SK-N-SH treated with all-trans-retinoic acid at 6 μM for 48 hours (cell line): ENCODE results near the gene ITPR2.

Experiments
- ATAC-seq: fragments of 200-7000 bp; cut with Tn5 transposase; 3 replicates; pipeline ENCODE4 v1.9.1; 2020; ENCODE audit warnings: mild to moderate bottlenecking, moderate library complexity
- BACH2 ChIP-seq: fragments of 250-450 bp; sonication (Bioruptor Pico); IDR thresholded peaks from 2 replicates; pipeline ENCODE4 v1.9.0; 2021; ENCODE audit warnings: mild to moderate bottlenecking, borderline replicate concordance
- CSDC2 ChIP-seq: fragments of 250-450 bp; sonication (Bioruptor Pico); IDR thresholded peaks from 2 replicates; pipeline ENCODE4 v1.5.0; 2020; ENCODE audit warnings: mild to moderate bottlenecking, moderate library complexity
- ESRRG ChIP-seq: fragments of 250-450 bp; sonication (Bioruptor Pico); IDR thresholded peaks from 2 replicates; pipeline ENCODE4 v1.6.1; 2021; ENCODE audit warnings: mild to moderate bottlenecking
- GLIS3 ChIP-seq: fragments of 250-450 bp; sonication (Bioruptor Pico); IDR thresholded peaks from 2 replicates; pipeline ENCODE4 v1.5.0; 2020; ENCODE audit warnings: mild to moderate bottlenecking, moderate library complexity
- ISL1 ChIP-seq: fragments of 250-450 bp; sonication (Bioruptor Pico); IDR thresholded peaks from 2 replicates; pipeline ENCODE4 v2.1.2; 2022; ENCODE audit warnings: mild to moderate bottlenecking, moderate library complexity
- OSR1 ChIP-seq: fragments of 250-450 bp; sonication (Bioruptor Pico); IDR thresholded peaks from 2 replicates; pipeline ENCODE4 v1.8.0; 2022; ENCODE audit warnings: moderate library complexity, mild to moderate bottlenecking, inconsistent platforms
- PATZ1 ChIP-seq: fragments of 250-450 bp; sonication (Bioruptor Pico); IDR thresholded peaks from 2 replicates; pipeline ENCODE4 v1.8.0; 2020; ENCODE audit warnings: mild to moderate bottlenecking, moderate library complexity, borderline replicate concordance
- PPARA ChIP-seq: fragments of 250-450 bp; sonication (Bioruptor Pico); IDR thresholded peaks from 2 replicates; pipeline ENCODE4 v1.5.0; 2020; ENCODE audit warnings: mild to moderate bottlenecking, borderline replicate concordance
- RARB ChIP-seq: fragments of 250-450 bp; sonication (Bioruptor Pico); IDR thresholded peaks from 2 replicates; pipeline ENCODE4 v1.8.0; 2021; ENCODE audit warnings: mild to moderate bottlenecking, moderate library complexity
- SNAI2 ChIP-seq: fragments of 250-450 bp; sonication (Bioruptor Pico); IDR thresholded peaks from 2 replicates; pipeline ENCODE4 v1.5.0; 2020; ENCODE audit warnings: mild to moderate bottlenecking, moderate library complexity
- TCF4 ChIP-seq: fragments of 250-450 bp; sonication (Bioruptor Pico); IDR thresholded peaks from 2 replicates; pipeline ENCODE4 v1.8.0; 2021; ENCODE audit warnings: mild to moderate bottlenecking, moderate library complexity, borderline replicate concordance
- TOX ChIP-seq: fragments of 250-450 bp; sonication (Bioruptor Pico); IDR thresholded peaks from 2 replicates; pipeline ENCODE4 v1.8.0; 2021; ENCODE audit warnings: mild to moderate bottlenecking, moderate library complexity, borderline replicate concordance
- ZFP30 ChIP-seq: fragments of 450-650 bp; formaldehyde crosslinking; IDR thresholded peaks from 2 replicates; pipeline ENCODE4 v1.5.0; 2022; ENCODE audit warnings: mild to moderate bottlenecking, moderate library complexity
- ZNF565 ChIP-seq: fragments of 450-650 bp; formaldehyde crosslinking; conservative IDR thresholded peaks from 2 replicates; pipeline ENCODE4 v1.5.0; 2020; ENCODE audit warnings: low read depth, mild to moderate bottlenecking, moderate library complexity
- ZNF70 ChIP-seq: fragments of 450-650 bp; formaldehyde crosslinking; IDR thresholded peaks from 2 replicates; pipeline ENCODE4 v1.5.0; 2020; ENCODE audit warnings: mild to moderate bottlenecking, moderate library complexity
- ZNF8 ChIP-seq: fragments of 450-650 bp; formaldehyde crosslinking; IDR thresholded peaks from 2 replicates; pipeline ENCODE4 v1.5.0; 2020; ENCODE audit warnings: mild to moderate bottlenecking, moderate library complexity
- TF ChIP-seq, protein P1 (sequence below): fragments of 250-450 bp; sonication (Bioruptor Pico); IDR thresholded peaks from 2 replicates; pipeline ENCODE4 v1.5.0; 2020; ENCODE audit warnings: mild to moderate bottlenecking, moderate library complexity
- TF ChIP-seq, protein P2 (sequence below): fragments of 250-450 bp; sonication (Bioruptor Pico); IDR thresholded peaks from 2 replicates; pipeline ENCODE4 v1.5.1; 2020; ENCODE audit warnings: low read depth, mild to moderate bottlenecking, moderate library complexity

The ITPR2 gene

DNA sequence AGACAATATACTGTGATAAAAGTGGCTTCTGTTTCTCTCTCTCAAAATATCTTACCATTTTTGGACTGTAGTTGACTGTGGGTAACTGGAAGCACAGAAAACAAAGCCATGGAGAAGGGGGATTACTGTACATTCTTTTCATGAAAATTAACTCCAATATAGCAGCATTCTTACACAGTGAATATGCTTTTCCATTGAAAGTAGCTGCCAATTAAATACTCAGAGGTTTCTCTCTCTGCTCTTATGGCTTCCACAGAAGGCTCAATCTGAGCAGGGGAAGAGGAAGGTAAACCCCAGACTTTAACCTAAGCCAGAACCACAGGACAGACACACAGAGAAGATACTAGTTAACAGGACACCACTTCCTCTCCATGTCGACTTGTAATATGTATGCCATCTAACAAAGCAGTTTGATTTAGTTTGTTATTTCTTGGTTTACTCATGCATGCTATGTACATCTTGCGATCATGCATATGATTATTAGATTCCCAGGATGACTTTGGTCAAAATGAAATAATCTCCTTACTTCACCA, 487.5 kb downstream of the ITPR2 start:
- ATAC-seq, result no peak
- TF ChIP-seq, protein P1, sequence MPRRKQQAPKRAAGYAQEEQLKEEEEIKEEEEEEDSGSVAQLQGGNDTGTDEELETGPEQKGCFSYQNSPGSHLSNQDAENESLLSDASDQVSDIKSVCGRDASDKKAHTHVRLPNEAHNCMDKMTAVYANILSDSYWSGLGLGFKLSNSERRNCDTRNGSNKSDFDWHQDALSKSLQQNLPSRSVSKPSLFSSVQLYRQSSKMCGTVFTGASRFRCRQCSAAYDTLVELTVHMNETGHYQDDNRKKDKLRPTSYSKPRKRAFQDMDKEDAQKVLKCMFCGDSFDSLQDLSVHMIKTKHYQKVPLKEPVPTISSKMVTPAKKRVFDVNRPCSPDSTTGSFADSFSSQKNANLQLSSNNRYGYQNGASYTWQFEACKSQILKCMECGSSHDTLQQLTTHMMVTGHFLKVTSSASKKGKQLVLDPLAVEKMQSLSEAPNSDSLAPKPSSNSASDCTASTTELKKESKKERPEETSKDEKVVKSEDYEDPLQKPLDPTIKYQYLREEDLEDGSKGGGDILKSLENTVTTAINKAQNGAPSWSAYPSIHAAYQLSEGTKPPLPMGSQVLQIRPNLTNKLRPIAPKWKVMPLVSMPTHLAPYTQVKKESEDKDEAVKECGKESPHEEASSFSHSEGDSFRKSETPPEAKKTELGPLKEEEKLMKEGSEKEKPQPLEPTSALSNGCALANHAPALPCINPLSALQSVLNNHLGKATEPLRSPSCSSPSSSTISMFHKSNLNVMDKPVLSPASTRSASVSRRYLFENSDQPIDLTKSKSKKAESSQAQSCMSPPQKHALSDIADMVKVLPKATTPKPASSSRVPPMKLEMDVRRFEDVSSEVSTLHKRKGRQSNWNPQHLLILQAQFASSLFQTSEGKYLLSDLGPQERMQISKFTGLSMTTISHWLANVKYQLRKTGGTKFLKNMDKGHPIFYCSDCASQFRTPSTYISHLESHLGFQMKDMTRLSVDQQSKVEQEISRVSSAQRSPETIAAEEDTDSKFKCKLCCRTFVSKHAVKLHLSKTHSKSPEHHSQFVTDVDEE, result no peak
- TF ChIP-seq ZNF70 (CRISPR knock-in tag) (no peak), PPARA (CRISPR knock-in tag) (no peak), RARB (CRISPR knock-in tag) (no peak), ISL1 (CRISPR knock-in tag) (no peak), CSDC2 (CRISPR knock-in tag) (no peak)

- no peak for ATAC-seq
- TF ChIP-seq, protein P1, result no peak
- TF ChIP-seq, protein P2, sequence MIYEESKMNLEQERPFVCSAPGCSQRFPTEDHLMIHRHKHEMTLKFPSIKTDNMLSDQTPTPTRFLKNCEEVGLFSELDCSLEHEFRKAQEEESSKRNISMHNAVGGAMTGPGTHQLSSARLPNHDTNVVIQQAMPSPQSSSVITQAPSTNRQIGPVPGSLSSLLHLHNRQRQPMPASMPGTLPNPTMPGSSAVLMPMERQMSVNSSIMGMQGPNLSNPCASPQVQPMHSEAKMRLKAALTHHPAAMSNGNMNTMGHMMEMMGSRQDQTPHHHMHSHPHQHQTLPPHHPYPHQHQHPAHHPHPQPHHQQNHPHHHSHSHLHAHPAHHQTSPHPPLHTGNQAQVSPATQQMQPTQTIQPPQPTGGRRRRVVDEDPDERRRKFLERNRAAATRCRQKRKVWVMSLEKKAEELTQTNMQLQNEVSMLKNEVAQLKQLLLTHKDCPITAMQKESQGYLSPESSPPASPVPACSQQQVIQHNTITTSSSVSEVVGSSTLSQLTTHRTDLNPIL (CRISPR knock-in tag), result no peak
- TF ChIP-seq ESRRG (CRISPR knock-in tag) (no peak), OSR1 (CRISPR knock-in tag) (no peak), ZNF70 (CRISPR knock-in tag) (no peak), PPARA (CRISPR knock-in tag) (no peak), ISL1 (CRISPR knock-in tag) (no peak), ZFP30 (no peak), BACH2 (no peak), ZNF565 (CRISPR knock-in tag) (no peak)
Measured at GRCh38 chr12:26341491-26341890, 491.5 kb downstream of the ITPR2 start.

GRCh38 chr12:26340649-26341048, 492.3 kb downstream of the ITPR2 start:
- TF ChIP-seq, protein P1, result no peak
- no peak for TF ChIP-seq TOX
- no peak for ATAC-seq

GRCh38 chr12:26339976-26340375, 493.0 kb downstream of the ITPR2 start:
- ATAC-seq, result no peak
- TF ChIP-seq SNAI2 (no peak), PPARA (CRISPR knock-in tag) (no peak), GLIS3 (CRISPR knock-in tag) (no peak), ZNF8 (CRISPR knock-in tag) (no peak), TCF4 (CRISPR knock-in tag) (no peak), PATZ1 (CRISPR knock-in tag) (no peak), ZFP30 (no peak)
- TF ChIP-seq, protein P1, result no peak
- TF ChIP-seq, protein P2 (CRISPR knock-in tag), result no peak
